ENCODE data around the gene CD38. TPM values are rescaled to one million over a fixed set of nuclear protein-coding genes. Genes with fewer than 3 reads are reported as not detected.
"Not testable (repeated sequence)": the region's sequence is repeated elsewhere in the genome, so short reads cannot be mapped to it uniquely, and the experiment has no call there.

Gene CD38
- total RNA-seq, 2 donors from 2014 or later: 1.1 to 5.7 TPM

GRCh38 chr4:15792974-15793373 lies 14.8 kb downstream of the CD38 start:
- ATAC-seq: no peak
- DNase-seq: no peak
- intact Hi-C loops (cut with DNase I, micrococcal nuclease): no loop called here

- DNase-seq (no peak), ATAC-seq (no peak)
- intact Hi-C loops (cut with DNase I, micrococcal nuclease): no loop called here
These were observed 15.6 kb downstream of the CD38 start for GRCh38 chr4:15793506-15794363.

GRCh38 chr4:15794426-15794825 lies 16.3 kb downstream of the CD38 start:
- no peak for DNase-seq
- no peak for ATAC-seq
- intact Hi-C loops (cut with DNase I, micrococcal nuclease): no loop called here

GRCh38 chr4:15794905-15795304 lies 16.8 kb downstream of the CD38 start:
- ATAC-seq (no peak), DNase-seq (no peak)
- intact Hi-C loops (cut with DNase I, micrococcal nuclease): no loop called here

GRCh38 chr4:15797320-15797719 lies 19.2 kb downstream of the CD38 start:
- intact Hi-C loops (cut with DNase I, micrococcal nuclease): no loop called here
- no peak for ATAC-seq
- no peak for DNase-seq

- DNase-seq (no peak), ATAC-seq (no peak)
- intact Hi-C loops (cut with DNase I, micrococcal nuclease): no loop called here
These were observed 21.0 kb downstream of the CD38 start for GRCh38 chr4:15799141-15799540.

- DNase-seq (no peak), ATAC-seq (no peak)
- intact Hi-C loops (cut with DNase I, micrococcal nuclease): loop anchor here in 1 of 2 donors (10.0 kb wide), 1 partner anchor 165 kb away; the partner anchor contains the start of gene FGFBP2
These were observed 21.6 kb downstream of the CD38 start for GRCh38 chr4:15799701-15800100.

GRCh38 chr4:15802497-15802896 lies 24.4 kb downstream of the CD38 start:
- ATAC-seq, DNase-seq: not testable (repeated sequence)
- intact Hi-C loops (cut with DNase I, micrococcal nuclease): loop anchor here in 1 of 2 donors (10.0 kb wide), 1 partner anchor 162 kb away; the partner anchor contains the start of gene FGFBP2

GRCh38 chr4:15805583-15806517 lies 27.7 kb downstream of the CD38 start:
- intact Hi-C loops (cut with DNase I, micrococcal nuclease): loop anchor here in 1 of 2 donors (10.0 kb wide), 1 partner anchor 159 kb away; the partner anchor contains the start of gene FGFBP2
- ATAC-seq: peak; percentile 76

GRCh38 chr4:15809058-15809457 lies 30.9 kb downstream of the CD38 start:
- intact Hi-C loops (cut with DNase I, micrococcal nuclease): loop anchor here in 1 of 2 donors (10.0 kb wide), 1 partner anchor 156 kb away; the partner anchor contains the start of gene FGFBP2
- DNase-seq: no peak
- ATAC-seq: no peak

More at GRCh38 chr4:15805583-15806517, 27.7 kb downstream of the CD38 start:
- DNase-seq: no peak

GRCh38 chr4:15809466-15809865 lies 31.3 kb downstream of the CD38 start:
- DNase-seq: no peak
- ATAC-seq: no peak
- intact Hi-C loops (cut with DNase I, micrococcal nuclease): loop anchor here in 1 of 2 donors (10.0 kb wide), 1 partner anchor 155 kb away; the partner anchor contains the start of gene FGFBP2

- ATAC-seq: no peak
- no peak for DNase-seq
- intact Hi-C loops (cut with DNase I, micrococcal nuclease): no loop called here
These were observed 33.7 kb downstream of the CD38 start for GRCh38 chr4:15811703-15812337.

- intact Hi-C loops (cut with DNase I, micrococcal nuclease): no loop called here
- DNase-seq: no peak
- ATAC-seq: no peak
These were observed 54.7 kb downstream of the CD38 start for GRCh38 chr4:15832523-15833451.

- intact Hi-C loops (cut with DNase I, micrococcal nuclease): no loop called here
- no peak for ATAC-seq
- no peak for DNase-seq
These were observed 55.7 kb downstream of the CD38 start for GRCh38 chr4:15833801-15834200.

GRCh38 chr4:15836362-15836761 lies 58.2 kb downstream of the CD38 start:
- ATAC-seq: no peak
- intact Hi-C loops (cut with DNase I, micrococcal nuclease): no loop called here
- DNase-seq: no peak

- intact Hi-C loops (cut with DNase I, micrococcal nuclease): no loop called here
- ATAC-seq: no peak
- no peak for DNase-seq
These were observed 59.5 kb downstream of the CD38 start for GRCh38 chr4:15837591-15837990.

GRCh38 chr4:15841194-15841730 lies 63.1 kb downstream of the CD38 start:
- intact Hi-C loops (cut with DNase I, micrococcal nuclease); DNase-seq; ATAC-seq: not testable (repeated sequence)
